ENCODE data around the gene TENT4B.

DNA sequence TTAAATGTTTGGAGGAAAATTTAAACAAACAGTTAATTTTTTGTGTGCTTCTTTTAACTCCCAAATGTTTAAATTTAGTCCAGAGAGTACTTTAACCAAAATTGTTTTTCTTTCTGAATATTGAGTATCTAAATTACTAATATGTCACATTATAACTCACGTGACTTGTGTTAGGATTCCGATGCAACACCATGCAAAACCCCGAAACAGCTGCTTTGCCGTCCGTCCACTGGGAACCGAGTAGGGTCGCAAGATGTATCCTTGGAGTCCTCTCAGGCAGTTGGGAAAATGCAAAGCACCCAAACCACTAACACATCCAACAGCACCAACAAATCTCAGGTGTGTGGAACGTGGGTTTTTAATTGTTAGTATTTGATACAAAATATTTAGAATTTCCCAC is 74.6 kb downstream of the TENT4B start:
- TF ChIP-seq CTCF (IDR thresholded peaks at IDR 0.05; ENCODE audit: low read length) (no peak), EZH2 (IDR thresholded peaks at IDR 0.05; ENCODE audit: borderline replicate concordance, low read length) (no peak)

Data from OCI-LY1 (cell line).